Endothelial cell (in vitro differentiated cells): ENCODE measurements around the gene NTN3. TPM values are rescaled to one million over a fixed set of nuclear protein-coding genes. Genes with fewer than 3 reads are reported as not detected.
A peak's percentile ranks its signal among the peaks of the same experiment; 100 is the strongest.
"Not testable (repeated sequence)": the region's sequence is repeated elsewhere in the genome, so short reads cannot be mapped to it uniquely, and the experiment has no call there.

Experiments used
- DNase-seq: peaks from one replicate; pipeline ENCODE4 v3.0.0; 2021; ENCODE audit warnings: low spot score
- H3K27ac Mint-ChIP-seq: one replicate; pipeline ENCODE4 v1.8.0; 2021; ENCODE audit warnings: mixed read lengths, inconsistent platforms; ENCODE audit not compliant: unreplicated experiment
- H3K27me3 Mint-ChIP-seq: one replicate; pipeline ENCODE4 v1.8.0; 2021; ENCODE audit warnings: mild to moderate bottlenecking, moderate library complexity, mixed read lengths, inconsistent platforms; ENCODE audit not compliant: unreplicated experiment
- H3K36me3 Mint-ChIP-seq: one replicate; pipeline ENCODE4 v1.8.0; 2021; ENCODE audit warnings: mild to moderate bottlenecking, low read depth, mixed read lengths, inconsistent platforms; ENCODE audit not compliant: unreplicated experiment
- H3K4me1 Mint-ChIP-seq: one replicate; pipeline ENCODE4 v1.8.0; 2021; ENCODE audit warnings: mild to moderate bottlenecking, mixed read lengths, inconsistent platforms; ENCODE audit not compliant: unreplicated experiment
- H3K4me3 Mint-ChIP-seq: one replicate; pipeline ENCODE4 v1.8.0; 2021; ENCODE audit warnings: mild to moderate bottlenecking, mixed read lengths, inconsistent platforms; ENCODE audit not compliant: unreplicated experiment
- H3K9me3 Mint-ChIP-seq: one replicate; pipeline ENCODE4 v1.8.0; 2021; ENCODE audit warnings: mixed read lengths, inconsistent platforms; ENCODE audit not compliant: unreplicated experiment
- total RNA-seq: library from RNA; stranded (reverse); fragmentation: NEBNext Ultra II Directional; extraction: Animal tissue kit (Norgen Biotek cat#: 25700); gene quantifications from one replicate; pipeline ENCODE4 v1.2.1, GENCODE V29; 2021; ENCODE audit not compliant: unreplicated experiment
- TF ChIP-seq, protein P1 (sequence below): fragments of 200-600 bp; sonication (generic); IDR thresholded peaks from one replicate; pipeline ENCODE4 v1.5.0; 2021; ENCODE audit warnings: antibody characterized with exemption; ENCODE audit not compliant: unreplicated experiment

The NTN3 gene
- total RNA-seq, 1 donor from 2014 or later: not detected

DNA sequence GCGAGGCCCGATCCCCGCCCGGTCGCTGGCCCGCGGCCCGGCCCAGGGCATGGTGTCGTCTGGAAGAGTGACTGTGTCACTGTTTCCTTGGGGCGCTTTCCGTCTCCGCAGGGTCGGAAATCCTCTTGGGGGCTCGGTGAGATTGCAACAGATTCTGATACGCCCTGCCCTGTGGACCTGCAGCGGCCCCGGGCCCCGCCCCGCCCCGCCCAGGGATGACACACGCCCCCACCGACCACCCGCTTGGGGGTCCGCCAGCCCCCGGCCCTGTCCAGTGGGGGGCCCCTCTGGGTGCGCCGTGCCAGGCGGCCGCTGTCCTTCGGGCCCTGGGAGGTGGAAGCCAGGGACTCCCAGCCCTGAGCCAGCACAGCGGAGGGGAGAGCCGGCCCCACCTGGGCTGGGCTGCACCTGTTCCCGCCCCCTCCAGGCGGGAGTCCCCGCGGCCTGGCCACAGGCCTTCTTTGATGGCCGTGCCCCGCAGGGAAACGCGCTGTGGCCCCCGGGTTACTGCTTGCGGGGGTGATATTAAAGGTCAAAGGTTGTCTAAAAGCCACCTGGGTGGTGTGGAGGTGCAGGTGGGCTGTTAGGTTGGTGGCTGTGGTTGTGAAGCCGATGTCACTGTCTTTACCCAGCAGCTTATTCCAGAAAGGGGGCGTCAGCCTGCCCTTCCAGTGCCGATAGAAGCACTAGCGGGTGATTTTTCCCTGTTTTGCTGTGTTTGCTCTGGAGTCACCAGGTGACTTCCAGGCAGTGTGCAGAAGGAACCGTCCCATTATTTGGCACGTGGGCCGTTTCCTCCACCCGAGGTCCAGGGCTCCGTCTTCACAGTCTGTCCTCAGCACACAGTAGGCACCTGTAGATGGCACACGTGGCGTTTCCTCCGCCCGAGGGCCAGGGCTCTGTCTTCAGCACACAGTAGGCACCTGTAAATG, 4.6 kb downstream of the NTN3 start:
- H3K36me3 Mint-ChIP-seq: no peaks in the 10 kb centered on the region
- peaks cover 31% of the 10 kb centered on the region for H3K27me3 Mint-ChIP-seq

DNA sequence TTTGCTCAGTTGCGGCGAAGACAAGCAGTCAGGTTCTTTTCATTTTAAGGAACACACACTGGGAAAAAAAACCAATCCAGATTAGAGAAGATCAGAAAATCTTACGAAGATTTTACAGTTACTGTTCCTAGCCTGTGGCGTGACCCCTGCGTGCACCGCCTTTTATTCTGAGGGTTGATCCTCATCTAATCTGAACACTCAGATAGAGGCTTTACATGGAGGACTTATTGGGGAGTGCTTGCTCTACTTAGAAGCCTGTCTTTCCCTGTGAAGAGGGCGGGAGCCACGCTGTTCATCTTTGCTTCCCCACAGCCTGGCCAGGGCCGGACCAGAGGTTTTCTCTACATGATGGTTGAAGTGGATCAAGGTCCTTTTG, 5.2 kb downstream of the NTN3 start:
- H3K4me1 Mint-ChIP-seq: peaks cover 4% of the 10 kb centered on the region
- no peak overlapping the region for H3K27ac Mint-ChIP-seq
- H3K4me3 Mint-ChIP-seq: peak overlapping the region; percentile 86

More for the DNA sequence above, 4.6 kb downstream of the NTN3 start:
- no peaks in the 10 kb centered on the region for H3K9me3 Mint-ChIP-seq
- no peak for DNase-seq
- TF ChIP-seq, protein P1, sequence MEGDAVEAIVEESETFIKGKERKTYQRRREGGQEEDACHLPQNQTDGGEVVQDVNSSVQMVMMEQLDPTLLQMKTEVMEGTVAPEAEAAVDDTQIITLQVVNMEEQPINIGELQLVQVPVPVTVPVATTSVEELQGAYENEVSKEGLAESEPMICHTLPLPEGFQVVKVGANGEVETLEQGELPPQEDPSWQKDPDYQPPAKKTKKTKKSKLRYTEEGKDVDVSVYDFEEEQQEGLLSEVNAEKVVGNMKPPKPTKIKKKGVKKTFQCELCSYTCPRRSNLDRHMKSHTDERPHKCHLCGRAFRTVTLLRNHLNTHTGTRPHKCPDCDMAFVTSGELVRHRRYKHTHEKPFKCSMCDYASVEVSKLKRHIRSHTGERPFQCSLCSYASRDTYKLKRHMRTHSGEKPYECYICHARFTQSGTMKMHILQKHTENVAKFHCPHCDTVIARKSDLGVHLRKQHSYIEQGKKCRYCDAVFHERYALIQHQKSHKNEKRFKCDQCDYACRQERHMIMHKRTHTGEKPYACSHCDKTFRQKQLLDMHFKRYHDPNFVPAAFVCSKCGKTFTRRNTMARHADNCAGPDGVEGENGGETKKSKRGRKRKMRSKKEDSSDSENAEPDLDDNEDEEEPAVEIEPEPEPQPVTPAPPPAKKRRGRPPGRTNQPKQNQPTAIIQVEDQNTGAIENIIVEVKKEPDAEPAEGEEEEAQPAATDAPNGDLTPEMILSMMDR: no peak
- H3K4me1 Mint-ChIP-seq: peaks cover 4% of the 10 kb centered on the region
- H3K27ac Mint-ChIP-seq: no peak overlapping the region
- peak overlapping the region; percentile 86 for H3K4me3 Mint-ChIP-seq

DNA sequence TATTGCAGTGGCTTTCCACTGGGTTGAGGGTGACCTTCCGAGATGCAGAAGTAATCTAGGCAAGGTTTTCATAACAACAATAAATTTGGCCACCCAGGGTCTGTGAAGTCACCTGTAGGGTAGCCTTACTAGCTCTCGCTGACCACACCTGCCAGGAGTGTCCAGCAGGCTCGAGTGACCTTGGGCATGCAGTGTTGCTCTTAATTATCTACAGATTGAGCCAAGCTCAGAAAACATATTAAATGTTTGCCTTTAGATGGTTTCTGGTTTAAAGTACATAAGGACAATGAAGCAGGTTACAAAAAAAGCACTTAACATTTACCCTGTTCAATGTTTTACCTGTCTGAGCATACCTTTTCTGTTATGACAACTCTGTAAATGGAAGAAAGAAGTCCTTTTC, 5.6 kb downstream of the NTN3 start:
- H3K36me3 Mint-ChIP-seq: no peaks in the 10 kb centered on the region
- H3K27me3 Mint-ChIP-seq: peaks cover 30% of the 10 kb centered on the region
- DNase-seq: no peak
- peak overlapping the region; percentile 86 for H3K4me3 Mint-ChIP-seq
- TF ChIP-seq, protein P1: no peak
- peaks cover 4% of the 10 kb centered on the region for H3K4me1 Mint-ChIP-seq
- no peaks in the 10 kb centered on the region for H3K9me3 Mint-ChIP-seq
- no peak overlapping the region for H3K27ac Mint-ChIP-seq

More for the DNA sequence above, 5.2 kb downstream of the NTN3 start:
- H3K9me3 Mint-ChIP-seq: no peaks in the 10 kb centered on the region
- H3K27me3 Mint-ChIP-seq: peaks cover 30% of the 10 kb centered on the region
- no peak for DNase-seq
- TF ChIP-seq, protein P1: no peak
- H3K36me3 Mint-ChIP-seq: no peaks in the 10 kb centered on the region

DNA sequence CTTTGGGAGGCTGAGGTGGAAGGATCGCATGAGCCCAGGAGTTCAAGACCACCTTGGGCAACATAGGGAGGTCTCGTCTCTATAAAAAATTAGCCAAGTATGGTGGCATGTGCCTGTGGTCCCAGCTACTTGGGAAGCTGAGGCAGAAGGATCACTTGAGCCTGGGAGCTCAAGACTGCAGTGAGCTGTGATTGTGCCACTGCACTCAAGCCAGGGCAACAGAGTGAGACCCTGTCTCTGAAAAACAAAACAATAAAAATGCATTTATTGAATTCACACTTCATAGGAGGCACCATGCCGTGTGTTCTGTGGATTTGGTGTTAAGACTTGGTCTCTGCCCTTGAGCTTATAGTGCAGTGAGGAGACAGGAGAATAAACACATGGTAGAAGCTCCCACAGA, 6.2 kb downstream of the NTN3 start:
- no peak for DNase-seq
- peaks cover 30% of the 10 kb centered on the region for H3K27me3 Mint-ChIP-seq
- no peaks in the 10 kb centered on the region for H3K36me3 Mint-ChIP-seq
- H3K4me1 Mint-ChIP-seq: peaks cover 4% of the 10 kb centered on the region
- peak overlapping the region; percentile 74 for H3K27ac Mint-ChIP-seq
- TF ChIP-seq, protein P1: no peak
- H3K4me3 Mint-ChIP-seq: peak overlapping the region; percentile 86
- H3K9me3 Mint-ChIP-seq: no peaks in the 10 kb centered on the region

DNA sequence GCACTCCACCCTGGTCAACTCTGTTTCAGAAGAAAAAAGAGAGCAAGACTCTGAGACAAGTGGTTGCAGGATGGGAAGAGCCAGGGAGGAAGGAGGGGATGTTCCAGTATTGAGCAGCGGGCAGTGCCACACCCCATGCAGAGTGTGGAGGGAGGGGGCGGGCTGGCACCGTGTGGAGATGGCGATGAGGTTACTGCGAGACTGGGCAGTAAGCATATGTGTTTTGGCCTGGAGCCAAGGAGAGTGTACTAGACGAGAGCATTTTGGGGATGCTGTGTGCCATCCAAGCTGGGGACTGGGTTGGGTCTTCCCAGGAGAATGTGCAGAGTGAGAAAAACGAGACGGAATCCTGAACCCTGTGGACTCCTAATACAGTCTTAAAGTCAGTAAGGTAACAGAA, 7.2 kb downstream of the NTN3 start:
- no peak for DNase-seq
- H3K27me3 Mint-ChIP-seq: peaks cover 26% of the 10 kb centered on the region
- TF ChIP-seq, protein P1: no peak
- H3K4me3 Mint-ChIP-seq: peak overlapping the region; percentile 59
- H3K9me3 Mint-ChIP-seq: no peaks in the 10 kb centered on the region
- no peaks in the 10 kb centered on the region for H3K36me3 Mint-ChIP-seq
- peaks cover 4% of the 10 kb centered on the region for H3K4me1 Mint-ChIP-seq
- no peak overlapping the region for H3K27ac Mint-ChIP-seq

DNA sequence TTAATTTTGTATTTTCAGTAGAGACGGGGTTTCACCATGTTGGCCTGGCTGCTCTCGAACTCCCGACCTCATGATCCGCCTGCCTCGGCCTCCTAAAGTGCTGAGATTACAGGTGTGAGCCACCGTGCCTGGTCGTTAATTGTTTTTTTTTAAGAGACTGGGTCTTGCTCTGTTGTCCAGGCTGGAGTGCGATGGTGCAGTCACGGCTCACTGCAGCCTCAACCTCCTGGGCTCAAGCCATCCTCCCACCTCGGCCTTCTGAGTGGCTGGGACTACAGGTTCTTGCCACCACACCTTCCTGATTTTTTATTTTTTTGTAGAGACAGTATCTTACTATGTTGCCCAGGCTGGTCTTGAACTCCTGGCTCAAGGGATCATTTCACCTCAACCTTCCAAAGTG, 8.9 kb downstream of the NTN3 start:
- not testable (repeated sequence) for H3K27ac Mint-ChIP-seq, H3K36me3 Mint-ChIP-seq, DNase-seq, H3K4me1 Mint-ChIP-seq, H3K9me3 Mint-ChIP-seq, H3K4me3 Mint-ChIP-seq
- peaks cover 32% of the 10 kb centered on the region for H3K27me3 Mint-ChIP-seq
